Tongue (tissue), 2 donors: ENCODE results near the gene DIPK1C. TPM values are rescaled to one million over a fixed set of nuclear protein-coding genes. Genes with fewer than 3 reads are reported as not detected.

Experiments used
- DNase-seq: peaks from one replicate; pipeline ENCODE4 v3.0.0-alpha.2; 2015
- total RNA-seq: library from RNA; depleted of rRNA; stranded (reverse); fragments of >200 nt; gene quantifications from one replicate; pipeline ENCODE4 v1.2.3, GENCODE V29; 2014

The DIPK1C gene
- total RNA-seq, 1 donor from 2014 or later = 7.9 TPM

GRCh38 chr18:74482697-74483096, 25.6 kb upstream of the DIPK1C start:
- no peak for DNase-seq

GRCh38 chr18:74480149-74480651, 23.1 kb upstream of the DIPK1C start:
- DNase-seq = no peak

DNA sequence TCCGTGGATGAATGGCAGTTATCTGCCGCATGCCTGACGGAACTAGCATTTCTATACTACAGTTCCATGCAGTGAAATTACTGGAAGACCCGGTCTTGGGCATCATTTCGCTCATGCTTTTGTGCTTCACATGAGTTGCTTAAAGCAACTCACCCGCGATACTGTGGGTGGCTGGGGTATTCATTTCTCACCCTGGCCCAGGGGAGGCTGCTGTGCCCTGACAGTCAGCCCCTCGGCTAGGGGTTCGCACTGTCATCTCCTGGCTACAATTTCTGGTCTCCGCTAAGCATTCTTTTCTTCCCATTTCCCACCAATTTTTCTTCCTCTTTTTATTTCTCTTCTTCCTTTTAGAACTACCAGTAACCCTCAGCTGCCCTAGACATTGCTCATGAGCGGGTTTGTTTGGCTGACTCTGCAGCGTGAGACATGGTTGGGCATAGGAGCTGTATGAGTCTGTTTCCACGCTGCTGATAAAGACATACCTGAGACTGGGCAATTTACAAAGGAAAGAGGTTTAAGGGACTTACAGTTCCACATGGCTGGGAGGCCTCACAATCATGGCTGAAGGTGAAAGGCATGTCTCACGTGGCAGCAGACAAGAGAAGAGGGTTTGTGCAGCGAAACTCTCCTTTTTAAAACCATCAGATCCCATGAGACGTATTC, 22.5 kb upstream of the DIPK1C start:
- DNase-seq = no peak

GRCh38 chr18:74478880-74479279, 21.8 kb upstream of the DIPK1C start:
- DNase-seq = no peak

GRCh38 chr18:74478316-74478715, 21.2 kb upstream of the DIPK1C start:
- no peak for DNase-seq

- no peak for DNase-seq
Measured at GRCh38 chr18:74477771-74478170, 20.7 kb upstream of the DIPK1C start.

GRCh38 chr18:74476140-74476539, 19.0 kb upstream of the DIPK1C start:
- DNase-seq = peak; percentile 76

DNA sequence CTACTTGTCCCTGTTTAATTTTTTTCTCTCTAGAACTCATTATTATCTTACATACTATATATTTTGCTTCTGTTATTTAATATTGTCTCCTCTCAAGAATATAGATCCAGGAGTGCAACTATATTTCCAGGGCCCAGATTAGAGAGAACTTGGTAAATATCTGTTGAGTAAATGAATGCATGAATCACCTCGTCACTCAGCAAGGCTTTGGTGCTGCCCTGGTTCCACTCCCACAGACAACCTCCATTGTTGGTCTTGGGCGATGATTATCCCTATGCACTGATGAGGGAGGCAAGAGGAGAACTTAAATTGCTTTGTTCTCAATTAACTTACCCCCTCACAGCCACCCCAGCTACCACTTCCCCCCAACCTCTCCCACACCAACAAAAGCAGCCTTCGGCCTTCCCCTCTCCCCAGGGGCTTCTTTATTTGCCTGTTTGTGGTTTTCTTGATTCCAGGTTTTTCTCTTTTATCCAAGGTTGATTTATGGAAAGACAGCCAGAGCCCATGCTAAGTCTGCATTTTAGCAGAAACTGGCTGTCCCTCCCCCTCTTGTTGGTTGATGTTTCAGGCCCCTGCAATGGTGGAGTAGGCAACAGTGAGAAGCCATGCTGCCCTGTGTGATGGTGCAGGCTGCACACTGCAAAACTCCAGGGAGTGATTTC, 17.0 kb upstream of the DIPK1C start:
- DNase-seq = no peak

DNA sequence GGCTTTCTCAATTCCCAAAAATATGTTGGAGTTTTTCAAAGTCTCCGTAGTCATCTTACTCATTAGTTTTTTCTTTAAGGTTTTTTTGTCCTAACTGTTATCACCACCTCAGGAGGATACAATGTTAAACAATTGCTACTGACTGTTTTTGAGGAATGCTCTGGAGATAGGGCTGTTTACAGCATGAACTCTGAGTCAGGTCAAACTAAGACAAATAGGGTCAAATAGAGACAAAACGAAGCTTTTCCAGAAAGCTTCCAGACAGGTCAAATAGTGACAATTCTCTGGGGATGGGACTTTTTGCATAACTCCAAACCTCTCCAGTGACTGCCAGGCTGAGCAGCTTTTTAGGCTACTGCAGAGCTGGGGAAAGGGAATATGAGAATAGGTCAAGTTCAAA, 15.2 kb upstream of the DIPK1C start:
- DNase-seq = no peak

DNA sequence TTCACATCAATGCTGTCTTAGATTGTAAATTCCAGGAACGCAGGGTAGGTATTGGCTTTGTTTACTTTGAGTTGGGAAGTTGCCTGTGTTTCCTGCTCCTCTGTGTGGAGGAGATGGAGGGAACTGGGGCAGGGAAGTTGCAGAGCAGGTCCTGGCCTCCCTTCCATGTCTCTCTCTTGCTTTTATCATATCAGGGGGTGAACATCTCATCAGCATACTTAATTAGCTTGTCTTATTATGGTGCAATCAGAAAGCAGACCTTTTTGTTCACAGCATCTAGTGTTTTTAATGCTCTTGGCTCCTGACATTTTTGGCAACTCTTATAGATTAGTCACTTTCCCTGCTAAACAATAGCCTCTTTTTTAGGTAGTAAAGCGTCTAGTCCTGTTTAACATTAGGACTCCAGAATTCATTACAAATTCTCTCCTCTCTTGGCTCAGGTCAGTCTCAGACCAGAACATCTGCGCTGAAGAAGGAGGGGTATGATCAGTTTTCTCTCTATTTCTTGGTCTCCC, 11.5 kb upstream of the DIPK1C start:
- DNase-seq = peak; percentile 79

- no peak for DNase-seq
Measured at GRCh38 chr18:74465775-74466174, 8.7 kb upstream of the DIPK1C start.

DNA sequence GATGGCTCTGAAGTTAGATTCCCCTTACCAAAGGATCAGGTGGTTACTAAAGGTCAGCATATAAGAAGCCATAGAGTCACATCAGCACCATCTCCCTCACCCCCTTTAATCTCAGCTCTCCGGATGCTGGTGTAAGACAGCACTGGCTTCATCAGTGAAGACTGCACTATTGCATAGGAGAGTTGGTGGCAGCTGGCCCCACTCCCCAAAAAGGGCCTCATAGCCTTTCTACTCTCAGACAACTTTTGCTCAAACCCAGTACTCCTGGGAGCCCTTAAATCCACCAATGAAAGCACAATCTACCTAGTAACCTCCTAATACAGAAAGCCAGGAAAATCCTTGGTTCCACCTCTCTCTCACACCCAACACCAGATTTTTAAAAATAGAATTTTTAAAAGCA, 6.9 kb upstream of the DIPK1C start:
- no peak for DNase-seq

- DNase-seq = no peak
Measured at GRCh38 chr18:74463254-74463653, 6.1 kb upstream of the DIPK1C start.

DNA sequence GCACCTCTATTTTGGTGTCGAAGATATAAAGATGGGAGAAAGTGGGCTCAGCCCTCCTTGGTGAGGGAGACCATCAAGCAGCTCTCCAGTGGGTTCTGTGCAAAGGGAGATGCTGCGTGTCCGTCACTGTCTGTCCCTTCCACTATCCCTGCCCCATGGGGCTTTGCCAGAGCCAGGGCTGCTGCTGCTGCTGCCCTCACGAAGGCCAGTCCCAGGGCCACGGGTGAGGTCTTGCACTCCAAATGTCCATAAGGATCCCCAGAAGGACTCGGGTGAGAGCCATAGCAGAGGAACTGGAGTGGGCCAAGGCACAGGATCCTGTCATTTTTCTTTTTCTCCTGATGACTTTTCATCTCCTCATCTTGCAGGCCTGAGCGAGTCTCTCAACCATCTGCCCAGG, 3.7 kb upstream of the DIPK1C start:
- no peak for DNase-seq

GRCh38 chr18:74459889-74460288, 2.8 kb upstream of the DIPK1C start:
- no peak for DNase-seq

DNA sequence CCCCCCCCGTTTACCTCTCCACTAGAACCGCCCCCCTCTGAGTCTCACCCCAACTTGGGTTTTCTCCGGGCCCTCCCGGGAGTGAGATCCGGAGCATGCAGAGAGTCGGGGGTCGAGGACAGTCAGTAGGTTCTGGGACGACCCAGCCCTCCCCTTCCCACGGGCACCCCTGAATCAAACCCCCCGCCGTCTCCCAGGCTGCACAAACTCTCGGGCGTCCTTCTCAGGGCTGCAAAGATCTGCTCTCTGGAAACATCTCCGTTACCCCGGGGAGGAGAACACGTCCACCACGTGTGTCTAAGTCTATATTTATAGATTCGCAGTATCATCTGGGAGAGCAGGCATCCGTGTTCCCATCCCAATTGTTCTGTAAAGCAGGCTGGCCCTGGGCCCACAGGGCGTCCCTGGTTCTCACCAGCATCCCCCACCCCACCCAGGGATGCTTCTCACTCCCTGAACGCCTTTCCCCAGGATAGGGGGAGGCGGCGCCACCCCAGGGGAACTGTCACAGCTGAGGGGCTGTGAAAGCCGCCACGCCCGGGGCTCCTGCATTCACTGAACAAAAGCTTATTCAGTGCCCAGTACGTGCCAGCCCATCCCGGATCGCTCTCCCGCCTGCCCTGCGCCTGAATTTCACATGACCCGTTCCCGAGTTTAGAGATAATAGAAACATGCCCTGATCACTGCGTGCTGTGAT, 765 bp upstream of the DIPK1C start:
- peak; percentile 28 for DNase-seq

GRCh38 chr18:74456349-74457042, 612 bp downstream of the DIPK1C start:
- peak; percentile 15 for DNase-seq

DNA sequence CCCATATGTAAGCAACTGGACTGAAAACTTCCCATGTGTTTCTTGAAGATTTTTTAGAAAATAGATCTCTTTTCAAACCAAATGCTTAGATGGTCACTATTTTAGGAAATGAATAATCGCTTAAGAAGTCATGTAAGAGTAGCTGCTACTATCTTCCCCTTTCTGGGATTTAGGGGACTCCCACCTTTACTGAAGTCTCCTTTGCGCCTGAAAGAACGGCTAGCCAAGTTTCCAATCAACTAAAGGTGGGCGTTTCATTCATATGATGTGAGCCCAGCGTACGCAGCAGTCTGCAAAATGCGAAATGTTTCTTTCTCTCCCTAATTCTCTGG, 1.1 kb downstream of the DIPK1C start:
- DNase-seq = no peak

DNA sequence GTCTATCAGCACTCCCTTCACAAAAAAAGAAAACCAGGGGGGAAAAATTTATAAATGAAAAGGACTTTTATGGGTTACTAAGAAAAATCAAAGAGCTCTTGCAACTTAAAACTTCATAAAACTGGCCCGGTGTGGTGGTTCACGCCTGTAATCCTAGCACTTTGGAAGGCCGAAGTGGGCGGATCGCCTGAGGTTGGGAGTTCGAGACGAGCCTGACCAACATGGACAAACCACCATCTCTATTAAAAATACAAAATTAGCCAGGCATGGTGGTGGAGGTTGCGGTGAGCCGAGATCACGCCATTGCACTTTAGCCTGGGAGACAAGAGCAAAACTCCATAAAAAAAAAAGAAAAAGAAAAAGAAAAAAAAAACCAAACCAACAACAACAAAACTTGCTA, 1.7 kb downstream of the DIPK1C start:
- no peak for DNase-seq

- no peak for DNase-seq
Measured at GRCh38 chr18:74454279-74454751, 2.8 kb downstream of the DIPK1C start.

GRCh38 chr18:74453642-74454198, 3.4 kb downstream of the DIPK1C start:
- DNase-seq = no peak

GRCh38 chr18:74453016-74453566, 4.0 kb downstream of the DIPK1C start:
- DNase-seq = no peak
